Stimulated activated CD8-positive, alpha-beta memory T cell treated with anti-CD3 and anti-CD28 coated beads, Interleukin-7, amount 100 ng/mL, for 48 hours (primary cell): ENCODE data around the gene BTBD9.

Experiments used
- DNase-seq, 2 donors: peaks; one replicate each; pipeline ENCODE4 v3.0.0-alpha.2; 2020; ENCODE audit warnings: low read depth in 1 of 2; ENCODE audit errors: extremely low read depth in 1 of 2

The BTBD9 gene

GRCh38 chr6:38487423-38487822 lies 152.3 kb downstream of the BTBD9 start:
- DNase-seq = no peak

DNA sequence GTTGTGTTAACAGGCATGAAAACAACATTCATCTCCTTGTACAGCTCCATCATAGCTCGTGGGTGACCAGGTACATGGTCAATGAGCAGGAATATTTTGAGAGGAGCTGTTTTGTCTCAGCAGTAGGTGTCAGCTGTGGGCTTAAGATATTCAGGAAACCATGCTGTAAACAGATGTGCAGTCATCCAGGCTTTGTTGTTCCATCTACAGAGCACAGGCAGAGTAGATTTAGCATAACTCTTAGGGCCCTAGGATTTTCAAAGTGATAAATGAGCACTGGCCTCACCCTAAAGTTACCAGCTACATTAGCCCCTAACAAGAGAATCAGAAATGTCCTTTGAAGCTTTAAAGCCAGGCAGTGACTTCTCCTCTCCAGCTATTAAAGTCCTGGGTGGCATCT lies 154.2 kb downstream of the BTBD9 start:
- no peak for DNase-seq

DNA sequence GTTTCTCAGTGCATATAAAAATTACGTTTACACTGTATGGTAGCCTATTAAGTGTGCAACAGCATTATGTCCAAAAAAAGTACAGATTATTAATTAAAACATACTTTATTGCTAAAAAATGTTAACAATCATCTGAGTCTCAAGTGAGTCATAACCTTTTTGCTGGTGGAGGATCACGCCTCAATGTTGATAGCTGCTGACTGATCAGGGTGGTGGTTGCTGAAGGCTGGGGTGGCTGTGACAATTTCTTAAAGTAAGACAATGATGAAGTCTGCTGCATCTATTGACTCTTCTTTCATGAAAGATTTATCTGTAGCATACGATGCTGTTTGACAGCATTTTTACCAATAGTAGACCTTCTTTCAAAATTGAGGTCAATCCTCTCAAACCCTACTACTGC lies 155.1 kb downstream of the BTBD9 start:
- DNase-seq = no peak

DNA sequence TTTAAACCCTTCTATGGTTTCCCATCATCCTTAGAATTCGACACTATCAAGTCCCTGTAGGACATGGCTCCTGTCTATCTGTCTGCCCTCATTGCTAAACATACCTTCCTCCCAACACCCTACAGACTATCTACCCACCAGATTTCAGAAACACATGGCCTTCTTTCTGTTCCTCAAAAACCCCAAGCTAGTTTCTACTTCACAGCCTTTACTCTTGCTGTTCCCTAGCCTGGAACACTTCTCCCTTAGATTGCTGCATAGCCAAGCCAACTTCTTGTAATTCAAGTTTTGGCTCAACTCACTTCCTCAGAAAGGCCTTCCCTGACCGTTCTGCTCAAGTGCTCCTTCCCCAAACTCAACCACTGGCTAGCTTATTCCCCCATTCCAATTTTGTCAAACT lies 156.2 kb downstream of the BTBD9 start:
- DNase-seq = no peak

GRCh38 chr6:38482466-38482865 lies 157.3 kb downstream of the BTBD9 start:
- no peak for DNase-seq

DNA sequence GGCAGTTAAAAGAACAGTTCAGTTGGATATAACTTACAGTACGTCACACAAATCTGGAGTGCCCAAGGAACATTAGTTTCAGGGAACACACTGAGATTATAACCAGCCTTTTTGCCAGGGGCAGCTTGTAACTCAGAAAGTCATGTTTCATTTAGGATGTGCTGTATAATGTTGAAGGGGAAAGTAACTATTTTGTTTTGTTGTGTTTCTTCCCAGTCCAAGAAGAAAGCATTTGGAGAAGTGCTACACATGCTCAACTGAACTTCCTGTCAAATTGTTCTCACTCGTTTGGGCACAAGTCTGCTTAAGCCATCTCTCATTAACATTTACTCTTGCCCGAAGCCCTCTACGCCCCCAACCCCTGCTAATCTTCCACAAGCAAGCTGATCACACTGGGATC lies 157.9 kb downstream of the BTBD9 start:
- no peak for DNase-seq

- DNase-seq = no peak
These were observed 158.4 kb downstream of the BTBD9 start for GRCh38 chr6:38481211-38481836.

- no peak for DNase-seq
These were observed 159.7 kb downstream of the BTBD9 start for GRCh38 chr6:38480036-38480435.

- DNase-seq = no peak
These were observed 160.4 kb downstream of the BTBD9 start for GRCh38 chr6:38479331-38479730.

- no peak for DNase-seq
These were observed 162.0 kb downstream of the BTBD9 start for GRCh38 chr6:38477680-38478260.

DNA sequence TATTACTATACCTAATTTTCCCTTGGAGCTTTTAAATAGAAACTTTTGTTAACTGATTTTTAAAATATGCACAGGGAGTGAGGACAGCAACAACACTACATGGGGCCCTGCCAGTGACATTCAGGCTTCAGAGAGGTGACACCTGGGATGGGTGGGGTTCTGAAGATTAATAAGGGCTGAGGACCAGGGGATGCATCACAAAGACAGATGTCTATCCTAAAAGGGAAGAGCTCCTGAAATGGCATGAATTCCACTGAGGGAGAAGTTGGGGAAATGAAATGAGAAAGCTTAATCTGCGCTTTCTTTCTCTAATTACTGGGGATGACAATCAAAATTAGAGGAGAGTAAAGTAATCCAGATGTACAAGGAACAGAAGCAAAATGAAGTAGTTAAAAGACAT lies 162.8 kb downstream of the BTBD9 start:
- DNase-seq = no peak

DNA sequence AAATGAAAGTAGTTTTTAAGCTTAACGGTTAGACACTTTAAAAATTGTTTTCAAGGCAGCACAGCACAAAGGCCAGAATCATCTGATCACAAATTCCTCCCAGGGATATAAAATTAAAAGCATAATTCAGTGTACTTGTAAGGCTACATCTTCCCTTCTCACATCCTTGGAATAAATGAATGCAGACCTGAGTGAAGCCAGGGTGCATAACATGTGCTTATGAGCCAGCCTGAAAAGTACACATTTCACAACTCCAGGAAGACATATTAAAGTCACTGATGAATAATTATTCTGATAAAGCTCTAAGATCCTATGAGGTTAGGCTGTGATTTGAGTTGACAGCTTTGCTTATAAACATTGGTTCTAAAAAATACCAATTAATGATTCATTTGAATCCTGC lies 163.6 kb downstream of the BTBD9 start:
- DNase-seq = no peak

- no peak for DNase-seq
These were observed 169.2 kb downstream of the BTBD9 start for GRCh38 chr6:38470548-38470947.

DNA sequence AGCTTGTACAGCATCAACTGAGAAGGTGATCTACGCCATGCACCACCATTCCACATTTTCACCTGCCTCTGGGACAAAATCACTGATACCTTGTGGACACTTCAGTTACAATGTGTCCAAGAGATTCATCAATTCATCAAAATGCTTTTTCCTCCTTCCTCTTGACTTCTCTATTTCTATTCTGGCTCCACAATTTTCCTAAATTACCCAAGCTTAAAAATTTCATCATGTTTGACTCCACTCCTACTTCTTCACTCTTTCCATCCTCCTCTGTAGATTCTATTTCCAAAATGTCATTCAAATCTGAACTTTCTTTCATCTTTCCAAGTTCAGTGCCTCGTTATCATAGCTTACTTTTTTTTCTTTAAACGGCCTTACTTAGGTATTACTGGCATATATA lies 172.2 kb downstream of the BTBD9 start:
- DNase-seq = no peak

GRCh38 chr6:38460186-38460585 lies 179.5 kb downstream of the BTBD9 start:
- DNase-seq = no peak

DNA sequence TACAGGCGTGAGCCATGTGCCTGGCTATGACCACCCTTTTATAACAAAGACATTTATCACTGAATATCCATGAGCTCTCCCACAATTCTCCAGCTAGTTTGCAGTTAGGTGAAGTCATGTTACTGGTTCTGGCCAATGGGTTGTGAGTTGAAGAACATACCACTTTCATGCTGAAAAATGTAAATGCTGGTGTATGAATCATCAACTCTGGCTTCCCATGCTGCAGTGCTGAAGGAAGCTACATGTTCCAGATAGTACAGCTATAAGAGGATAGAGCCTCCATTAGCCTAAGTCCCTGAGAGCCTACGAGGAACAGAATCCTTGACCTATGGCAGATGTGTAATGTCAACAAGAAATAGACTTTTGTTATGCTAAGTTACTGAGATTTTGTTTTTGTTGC lies 180.4 kb downstream of the BTBD9 start:
- no peak for DNase-seq

GRCh38 chr6:38453861-38454260 lies 185.9 kb downstream of the BTBD9 start:
- DNase-seq = no peak

GRCh38 chr6:38452816-38453660 lies 186.7 kb downstream of the BTBD9 start:
- no peak for DNase-seq

- no peak for DNase-seq
These were observed 189.0 kb downstream of the BTBD9 start for GRCh38 chr6:38450717-38451116.

- no peak for DNase-seq
These were observed 193.8 kb downstream of the BTBD9 start for GRCh38 chr6:38445925-38446324.

GRCh38 chr6:38445336-38445735 lies 194.4 kb downstream of the BTBD9 start:
- DNase-seq = no peak
